GM23248 (cell line): ENCODE results near the gene TUBGCP6.

Experiments
- EZH2 ChIP-seq: fragments of 200-600 bp; sonication (generic); IDR thresholded peaks from 2 replicates; pipeline ENCODE4 v1.6.1; 2018; ENCODE audit warnings: antibody characterized with exemption, mild to moderate bottlenecking; ENCODE audit not compliant: insufficient read depth, poor library complexity, severe bottlenecking
- EZH2phosphoT487 ChIP-seq: fragments of 200-600 bp; sonication (generic); IDR thresholded peaks from 2 replicates; pipeline ENCODE4 v1.6.1; 2018; ENCODE audit warnings: antibody characterized with exemption, moderate library complexity, mild to moderate bottlenecking, low read depth; ENCODE audit not compliant: insufficient read depth

GRCh38 chr22:50184902-50185374, 59.9 kb downstream of the TUBGCP6 start:
- TF ChIP-seq EZH2 (no peak), EZH2phosphoT487 (no peak)
